Measurements from ENCODE around the gene ABCC1.
A peak's percentile ranks its signal among the peaks of the same experiment; 100 is the strongest.

ABCC1 gene

DNA sequence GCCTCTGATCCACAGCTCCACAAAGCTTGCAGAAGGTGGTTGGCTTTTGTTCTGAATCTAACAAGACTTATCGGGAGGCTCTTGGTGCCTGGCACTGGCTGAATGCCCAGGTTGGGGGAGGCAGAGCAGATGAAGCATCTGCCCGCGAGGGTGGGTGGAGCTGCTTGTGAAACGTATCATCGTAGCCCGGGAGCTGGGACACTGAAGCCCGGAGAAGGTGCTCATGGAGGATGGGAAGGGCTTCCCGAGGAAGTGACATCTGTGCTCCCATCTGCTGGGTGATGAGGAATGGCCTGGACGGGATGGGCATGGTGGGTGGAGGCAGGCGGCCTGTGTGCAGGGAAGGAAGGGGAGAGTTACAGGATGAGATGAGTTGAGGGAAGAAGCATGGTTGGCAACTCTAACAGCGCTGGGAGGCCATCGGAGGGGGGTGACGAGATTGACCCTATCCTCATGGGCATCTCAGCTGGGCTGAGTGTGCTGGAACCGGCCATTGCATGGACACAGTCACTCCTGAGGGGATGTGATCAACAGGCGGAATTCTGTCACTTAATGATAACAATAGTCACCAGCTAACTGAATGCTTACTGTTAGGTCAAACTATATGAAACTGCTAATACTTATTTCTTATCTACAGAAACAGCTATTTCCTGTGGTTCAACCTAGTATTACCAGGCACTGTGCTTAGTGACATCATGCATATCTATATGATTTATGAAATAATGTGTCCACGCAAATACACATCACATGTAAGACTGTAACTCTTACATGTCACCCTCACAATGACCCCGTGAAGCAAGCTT is 171.2 kb downstream of the ABCC1 start:
- H4K20me1 ChIP-seq = peaks cover 4% of the 10 kb centered on the region; the same call in 1 of the 2 replicates
- no peak for TF ChIP-seq Cebpa-rat (IDR thresholded peaks at IDR 0.05)
- H3K4me1 ChIP-seq = no peaks in the 10 kb centered on the region
- peak overlapping the region; percentile 4; the same call in 1 of the 2 replicates for H3K27ac ChIP-seq
- no peak overlapping the region for H3K4me2 ChIP-seq
- H3K9ac ChIP-seq = no peak overlapping the region
- no peaks in the 10 kb centered on the region for H3K27me3 ChIP-seq
- peaks cover 62% of the 10 kb centered on the region for H3K9me3 ChIP-seq
- H3K36me3 ChIP-seq = peaks cover 100% of the 10 kb centered on the region
- no peak overlapping the region for H3K4me3 ChIP-seq

DNA sequence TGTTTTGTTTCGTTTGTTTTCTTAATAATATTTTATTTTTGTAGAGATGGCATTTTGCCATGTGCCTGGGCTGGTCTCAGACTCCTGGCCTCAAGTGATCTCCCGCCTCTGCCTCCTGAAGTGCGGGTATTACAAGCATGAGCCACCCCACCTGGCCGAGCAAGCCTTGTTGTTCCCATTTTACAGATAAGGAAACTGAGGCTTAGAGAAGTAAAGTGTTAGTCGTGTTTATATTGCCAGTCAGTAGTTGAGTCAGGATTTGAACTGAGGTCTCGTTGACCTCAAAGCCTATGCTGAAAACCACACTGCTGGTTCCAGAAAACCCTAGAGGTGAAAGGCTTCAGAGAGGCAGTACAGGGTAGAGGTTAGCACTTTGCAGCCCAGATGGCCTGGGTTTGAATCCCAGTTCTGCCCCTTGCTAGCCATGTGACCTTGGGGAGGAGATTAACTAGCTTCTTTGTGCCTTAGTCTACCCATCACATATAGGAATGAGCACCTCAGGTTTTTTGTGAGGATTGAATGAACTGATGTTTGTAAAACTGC is 171.8 kb downstream of the ABCC1 start:
- Histone ChIP-seq H3K9me3 (peaks cover 55% of the 10 kb centered on the region), H3K27ac (no peak overlapping the region), H3K4me3 (no peak overlapping the region), H3K36me3 (peaks cover 100% of the 10 kb centered on the region), H3K27me3 (no peaks in the 10 kb centered on the region), H3K4me2 (no peak overlapping the region), H4K20me1 (peaks cover 4% of the 10 kb centered on the region; the same call in 1 of the 2 replicates), H3K4me1 (no peaks in the 10 kb centered on the region), H3K9ac (no peak overlapping the region)
- TF ChIP-seq Cebpa-rat (IDR thresholded peaks at IDR 0.05) = no peak

DNA sequence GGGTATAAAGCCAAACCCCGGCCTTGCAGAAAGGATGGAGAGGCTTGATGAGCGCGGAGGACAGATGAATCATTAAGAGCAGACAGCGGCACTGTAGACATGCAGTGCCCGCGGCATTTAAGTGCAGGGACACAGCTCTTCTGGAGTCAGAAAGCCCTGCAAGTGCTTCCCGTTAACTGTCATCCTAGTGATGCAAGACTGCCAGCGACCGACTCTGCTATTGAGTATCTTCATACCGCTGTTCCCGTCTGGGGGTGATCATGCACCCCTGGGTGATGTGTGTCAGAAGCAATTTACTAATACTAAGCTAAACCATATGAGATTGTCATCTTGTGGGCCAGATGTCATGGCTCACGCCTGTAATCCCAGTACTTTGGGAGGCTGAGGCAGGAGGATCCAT is 172.8 kb downstream of the ABCC1 start:
- H3K4me3 ChIP-seq = no peak overlapping the region
- no peak overlapping the region for H3K4me2 ChIP-seq
- peaks cover 7% of the 10 kb centered on the region for H3K4me1 ChIP-seq
- H3K9ac ChIP-seq = no peak overlapping the region
- H3K27me3 ChIP-seq = no peaks in the 10 kb centered on the region
- peaks cover 100% of the 10 kb centered on the region for H3K36me3 ChIP-seq
- TF ChIP-seq Cebpa-rat (IDR thresholded peaks at IDR 0.05) = no peak
- H4K20me1 ChIP-seq = peaks cover 4% of the 10 kb centered on the region; the same call in 1 of the 2 replicates
- H3K27ac ChIP-seq = no peak overlapping the region
- peaks cover 45% of the 10 kb centered on the region for H3K9me3 ChIP-seq

DNA sequence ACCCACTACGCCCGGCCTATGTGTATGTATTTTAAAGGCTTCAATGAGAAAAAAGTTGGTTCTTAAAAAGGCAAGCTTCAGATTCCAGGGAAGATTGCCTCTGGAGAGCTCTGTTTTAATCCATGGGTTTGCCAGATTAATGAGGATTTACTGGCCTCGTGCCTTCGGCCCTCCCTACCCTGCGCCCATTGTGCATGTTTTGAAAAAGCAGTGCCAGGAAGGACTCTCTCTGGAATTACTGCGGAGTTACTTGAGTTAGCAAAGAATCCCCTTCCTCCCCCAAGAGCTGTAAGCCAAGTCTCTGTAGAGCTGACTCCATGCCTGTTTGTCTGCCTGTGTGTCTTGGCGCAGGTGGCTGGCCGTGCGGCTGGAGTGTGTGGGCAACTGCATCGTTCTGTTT is 175.0 kb downstream of the ABCC1 start:
- H3K4me2 ChIP-seq = no peak overlapping the region
- no peak overlapping the region for H3K27ac ChIP-seq
- peaks cover 4% of the 10 kb centered on the region; the same call in 1 of the 2 replicates for H4K20me1 ChIP-seq
- H3K9ac ChIP-seq = no peak overlapping the region
- H3K4me1 ChIP-seq = peaks cover 10% of the 10 kb centered on the region
- peaks cover 26% of the 10 kb centered on the region for H3K9me3 ChIP-seq
- peaks cover 99% of the 10 kb centered on the region for H3K36me3 ChIP-seq
- no peak overlapping the region for H3K4me3 ChIP-seq
- no peaks in the 10 kb centered on the region for H3K27me3 ChIP-seq
- no peak for TF ChIP-seq Cebpa-rat (IDR thresholded peaks at IDR 0.05)

DNA sequence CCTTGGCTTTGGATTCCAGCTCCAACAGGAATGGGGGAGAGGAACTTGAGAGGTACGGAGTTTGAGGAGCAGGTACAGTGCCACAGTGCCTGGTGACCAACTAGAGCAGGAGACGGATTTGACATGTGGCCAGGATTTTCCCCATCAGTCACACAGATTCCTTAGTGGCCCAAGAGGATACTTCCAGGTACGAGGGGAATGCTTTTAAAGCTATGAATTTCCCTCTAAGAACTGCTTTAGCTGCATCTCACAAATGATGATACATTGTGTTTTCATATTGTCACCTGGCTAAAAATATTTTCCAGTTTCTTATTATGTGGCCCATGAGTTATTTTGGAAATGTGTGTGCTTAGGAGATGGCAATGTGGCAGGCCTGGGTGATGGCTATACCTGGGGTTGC is 175.6 kb downstream of the ABCC1 start:
- no peak overlapping the region for H3K9ac ChIP-seq
- H3K36me3 ChIP-seq = peaks cover 99% of the 10 kb centered on the region
- no peak overlapping the region for H3K27ac ChIP-seq
- H3K4me1 ChIP-seq = peaks cover 10% of the 10 kb centered on the region
- H3K4me3 ChIP-seq = no peak overlapping the region
- H4K20me1 ChIP-seq = peaks cover 4% of the 10 kb centered on the region; the same call in 1 of the 2 replicates
- H3K4me2 ChIP-seq = no peak overlapping the region
- H3K27me3 ChIP-seq = no peaks in the 10 kb centered on the region
- peaks cover 26% of the 10 kb centered on the region for H3K9me3 ChIP-seq
- TF ChIP-seq Cebpa-rat (IDR thresholded peaks at IDR 0.05) = no peak

DNA sequence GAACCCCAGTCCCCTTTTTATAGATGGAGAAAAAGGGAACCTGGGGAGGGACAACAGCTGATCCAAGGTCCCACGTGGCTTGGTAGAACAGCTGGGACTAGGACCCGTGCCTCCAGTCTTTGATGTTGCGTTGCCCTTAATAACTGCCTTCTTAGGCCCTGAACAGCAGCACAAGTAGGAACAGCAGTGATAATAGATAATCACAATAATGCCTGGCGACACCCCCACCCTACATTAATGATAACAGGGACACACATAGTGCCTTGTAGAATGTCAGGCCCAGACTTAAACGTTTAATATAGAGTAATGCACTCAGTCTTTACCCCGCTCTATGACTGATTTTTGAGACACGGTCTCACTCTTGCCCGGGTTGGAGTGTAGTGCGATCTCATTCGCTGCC is 177.5 kb downstream of the ABCC1 start:
- Histone ChIP-seq H3K36me3 (peaks cover 99% of the 10 kb centered on the region), H3K27ac (peak overlapping the region; percentile 51; the same call in 1 of the 2 replicates)

DNA sequence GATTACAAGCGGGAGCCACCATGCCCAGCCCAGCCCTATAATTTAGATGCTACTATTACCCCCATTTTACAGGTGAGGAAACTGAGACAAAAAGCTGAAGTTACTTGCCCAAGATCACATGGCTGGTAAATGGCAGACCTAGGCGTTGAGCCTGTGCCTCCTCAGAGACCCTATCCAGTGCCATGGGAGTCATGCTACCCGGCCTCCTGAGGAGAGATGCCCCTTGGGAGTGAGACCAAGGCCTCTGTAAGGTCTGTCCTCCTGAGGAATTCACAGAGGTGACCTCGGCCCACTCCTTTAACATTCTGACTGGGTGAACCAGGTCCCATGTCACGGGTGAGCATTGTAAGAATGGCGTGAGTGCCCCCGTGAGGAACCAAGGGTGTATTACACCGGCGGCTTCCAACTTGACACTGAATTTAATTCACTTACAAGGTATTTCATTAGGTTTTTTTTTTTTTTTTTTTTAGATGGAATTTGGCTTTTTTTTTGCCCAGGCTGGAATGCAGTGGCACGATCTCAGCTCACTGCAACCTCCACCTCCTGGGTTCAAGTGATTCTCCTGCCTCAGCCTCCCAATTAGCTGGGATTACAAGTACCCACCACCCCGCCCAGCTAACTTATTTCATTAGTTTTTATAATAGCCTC is 178.2 kb downstream of the ABCC1 start:
- Histone ChIP-seq H3K9me3 (peaks cover 22% of the 10 kb centered on the region), H3K4me3 (no peak overlapping the region), H3K27ac (peak overlapping the region; percentile 51; the same call in 1 of the 2 replicates), H3K9ac (no peak overlapping the region), H3K27me3 (no peaks in the 10 kb centered on the region), H4K20me1 (no peaks in the 10 kb centered on the region), H3K36me3 (peaks cover 99% of the 10 kb centered on the region), H3K4me2 (peak overlapping the region; percentile 12; the same call in 1 of the 2 replicates), H3K4me1 (peaks cover 10% of the 10 kb centered on the region)
- TF ChIP-seq Cebpa-rat (IDR thresholded peaks at IDR 0.05) = no peak

More for the DNA sequence above, 177.5 kb downstream of the ABCC1 start:
- no peaks in the 10 kb centered on the region for H4K20me1 ChIP-seq
- peak overlapping the region; percentile 43; the same call in 1 of the 2 replicates for H3K9ac ChIP-seq
- H3K27me3 ChIP-seq = no peaks in the 10 kb centered on the region
- H3K4me2 ChIP-seq = peak overlapping the region; percentile 12; the same call in 1 of the 2 replicates
- no peak overlapping the region for H3K4me3 ChIP-seq
- no peak for TF ChIP-seq Cebpa-rat (IDR thresholded peaks at IDR 0.05)
- peaks cover 10% of the 10 kb centered on the region for H3K4me1 ChIP-seq
- peaks cover 22% of the 10 kb centered on the region for H3K9me3 ChIP-seq

DNA sequence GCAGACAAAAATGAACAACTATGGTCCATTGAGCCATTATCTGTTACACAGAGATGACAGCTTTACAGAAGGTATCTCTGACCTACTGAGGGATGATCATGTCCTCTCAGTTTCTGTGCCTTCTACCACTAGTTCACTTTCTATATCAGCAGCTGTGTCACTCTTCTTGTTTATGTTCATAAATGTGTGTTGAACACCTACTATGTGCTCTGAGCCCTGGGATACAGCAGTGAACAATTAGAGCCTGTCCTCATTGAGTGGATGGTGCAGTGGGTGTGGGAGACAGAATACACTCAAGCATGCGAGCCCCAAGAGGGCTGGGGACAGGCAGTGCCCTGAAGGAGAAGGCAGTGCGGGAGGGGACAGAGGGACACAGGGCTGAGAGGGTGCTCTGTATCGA is 181.8 kb downstream of the ABCC1 start:
- H3K4me2 ChIP-seq = no peak overlapping the region
- H3K9me3 ChIP-seq = no peaks in the 10 kb centered on the region
- peaks cover 99% of the 10 kb centered on the region for H3K36me3 ChIP-seq
- H3K27me3 ChIP-seq = no peaks in the 10 kb centered on the region
- H3K27ac ChIP-seq = no peak overlapping the region
- H4K20me1 ChIP-seq = no peaks in the 10 kb centered on the region
- no peak overlapping the region for H3K9ac ChIP-seq
- no peak overlapping the region for H3K4me3 ChIP-seq
- H3K4me1 ChIP-seq = peaks cover 10% of the 10 kb centered on the region
- no peak for TF ChIP-seq Cebpa-rat (IDR thresholded peaks at IDR 0.05)

DNA sequence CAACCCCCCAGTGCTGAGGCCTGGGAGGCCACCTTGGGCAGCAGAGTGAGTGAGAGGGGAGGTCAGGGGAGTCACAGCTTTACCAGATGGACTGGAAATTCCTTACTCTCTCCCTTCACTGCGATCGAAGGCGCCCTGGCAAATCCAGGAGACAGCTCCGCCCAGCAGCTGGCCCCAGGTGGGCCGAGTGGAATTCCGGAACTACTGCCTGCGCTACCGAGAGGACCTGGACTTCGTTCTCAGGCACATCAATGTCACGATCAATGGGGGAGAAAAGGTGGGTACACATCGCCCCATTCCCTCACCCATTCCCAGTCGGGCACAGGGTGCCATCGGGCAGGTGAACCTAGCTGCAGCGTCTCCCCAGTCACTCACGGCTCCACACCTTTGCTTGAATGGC is 182.2 kb downstream of the ABCC1 start:
- H3K27ac ChIP-seq = no peak overlapping the region
- H3K36me3 ChIP-seq = peaks cover 99% of the 10 kb centered on the region
- H3K4me2 ChIP-seq = no peak overlapping the region
- no peaks in the 10 kb centered on the region for H3K9me3 ChIP-seq
- H3K27me3 ChIP-seq = no peaks in the 10 kb centered on the region
- no peaks in the 10 kb centered on the region for H4K20me1 ChIP-seq
- H3K9ac ChIP-seq = no peak overlapping the region
- no peak for TF ChIP-seq Cebpa-rat (IDR thresholded peaks at IDR 0.05)
- H3K4me1 ChIP-seq = peaks cover 9% of the 10 kb centered on the region
- no peak overlapping the region for H3K4me3 ChIP-seq

All from BLaER1 (cell line).